Hepatocyte (in vitro differentiated cells): Measurements from ENCODE around the gene RANGAP1.

Experiments used
- CTCF ChIP-seq: fragments of 200-600 bp; sonication (generic); IDR thresholded peaks from 2 replicates; pipeline ENCODE4 v1.5.1; 2016; ENCODE audit warnings: antibody characterized with exemption, mild to moderate bottlenecking; ENCODE audit not compliant: poor library complexity
- EZH2 ChIP-seq: fragments of 200-600 bp; sonication (generic); IDR thresholded peaks from 2 replicates; pipeline ENCODE4 v1.6.1; 2016; ENCODE audit warnings: antibody characterized with exemption, mild to moderate bottlenecking, borderline replicate concordance
- EZH2phosphoT487 ChIP-seq: fragments of 200-600 bp; sonication (generic); IDR thresholded peaks from one replicate; pipeline ENCODE4 v1.6.1; 2018; ENCODE audit warnings: antibody characterized with exemption, mild to moderate bottlenecking, low read depth, moderate library complexity; ENCODE audit not compliant: unreplicated experiment, severe bottlenecking

GRCh38 chr22:41229730-41230400 is 56.1 kb downstream of the RANGAP1 start:
- TF ChIP-seq CTCF (no peak), EZH2 (no peak), EZH2phosphoT487 (no peak)
